Measurements from ENCODE around the gene PYROXD2. TPM values are rescaled to one million over a fixed set of nuclear protein-coding genes. Genes with fewer than 3 reads are reported as not detected.

Gene PYROXD2
- total RNA-seq, 1 donor from 2014 or later = 5.0 TPM

- no peak for DNase-seq (ENCODE audit: low read depth, low spot score)
- H3K27me3 Mint-ChIP-seq (ENCODE audit: low read depth) = no peaks in the 10 kb centered on the region
- peak overlapping the region; percentile 67 for H3K27ac Mint-ChIP-seq (ENCODE audit: unreplicated experiment)
- no peak for TF ChIP-seq CTCF (conservative IDR thresholded peaks at IDR 0.05)
- peaks cover 20% of the 10 kb centered on the region for H3K4me1 Mint-ChIP-seq
- H3K4me3 Mint-ChIP-seq = peak overlapping the region; percentile 74
- H3K36me3 Mint-ChIP-seq (ENCODE audit: low read depth) = peaks cover 27% of the 10 kb centered on the region
- H3K9me3 Mint-ChIP-seq = peaks cover 2% of the 10 kb centered on the region
Observed at GRCh38 chr10:98444314-98445006, 29.5 kb upstream of the PYROXD2 start.

- Mint-ChIP-seq H3K27ac (ENCODE audit: unreplicated experiment) (no peak overlapping the region), H3K4me1 (peaks cover 4% of the 10 kb centered on the region), H3K4me3 (no peak overlapping the region), H3K9me3 (no peaks in the 10 kb centered on the region), H3K27me3 (ENCODE audit: low read depth) (no peaks in the 10 kb centered on the region), H3K36me3 (ENCODE audit: low read depth) (peaks cover 45% of the 10 kb centered on the region)
- DNase-seq (ENCODE audit: low read depth, low spot score) = no peak
- TF ChIP-seq CTCF (conservative IDR thresholded peaks at IDR 0.05) = no peak
Observed at GRCh38 chr10:98438715-98439114, 23.7 kb upstream of the PYROXD2 start.

GRCh38 chr10:98436704-98437103 is 21.7 kb upstream of the PYROXD2 start:
- no peak for TF ChIP-seq CTCF (conservative IDR thresholded peaks at IDR 0.05)
- no peak for DNase-seq (ENCODE audit: low read depth, low spot score)
- no peak overlapping the region for H3K4me3 Mint-ChIP-seq
- peaks cover 4% of the 10 kb centered on the region for H3K4me1 Mint-ChIP-seq
- peaks cover 49% of the 10 kb centered on the region for H3K36me3 Mint-ChIP-seq (ENCODE audit: low read depth)
- H3K27me3 Mint-ChIP-seq (ENCODE audit: low read depth) = no peaks in the 10 kb centered on the region
- H3K27ac Mint-ChIP-seq (ENCODE audit: unreplicated experiment) = no peak overlapping the region
- H3K9me3 Mint-ChIP-seq = peaks cover 7% of the 10 kb centered on the region

- TF ChIP-seq CTCF (conservative IDR thresholded peaks at IDR 0.05) = no peak
- H3K4me1 Mint-ChIP-seq = peaks cover 4% of the 10 kb centered on the region
- peaks cover 59% of the 10 kb centered on the region for H3K36me3 Mint-ChIP-seq (ENCODE audit: low read depth)
- DNase-seq (ENCODE audit: low read depth, low spot score) = no peak
- H3K27me3 Mint-ChIP-seq (ENCODE audit: low read depth) = no peaks in the 10 kb centered on the region
- no peak overlapping the region for H3K4me3 Mint-ChIP-seq
- peaks cover 7% of the 10 kb centered on the region for H3K9me3 Mint-ChIP-seq
- H3K27ac Mint-ChIP-seq (ENCODE audit: unreplicated experiment) = no peak overlapping the region
Observed at GRCh38 chr10:98435178-98435577, 20.2 kb upstream of the PYROXD2 start.

GRCh38 chr10:98433881-98434732 is 19.1 kb upstream of the PYROXD2 start:
- Mint-ChIP-seq H3K4me3 (no peak overlapping the region), H3K36me3 (ENCODE audit: low read depth) (peaks cover 51% of the 10 kb centered on the region), H3K4me1 (peaks cover 4% of the 10 kb centered on the region), H3K27ac (ENCODE audit: unreplicated experiment) (no peak overlapping the region), H3K27me3 (ENCODE audit: low read depth) (no peaks in the 10 kb centered on the region), H3K9me3 (peaks cover 7% of the 10 kb centered on the region)
- no peak for TF ChIP-seq CTCF (conservative IDR thresholded peaks at IDR 0.05)
- DNase-seq (ENCODE audit: low read depth, low spot score) = no peak

Data from neural crest cell (in vitro differentiated cells).